Stimulated activated CD4-positive, alpha-beta T cell treated with anti-CD3 and anti-CD28 coated beads, Interleukin-4, amount 100 ng/mL, for 1 hour (primary cell): ENCODE data around the gene KLF17.
"Not testable (repeated sequence)": the region's sequence is repeated elsewhere in the genome, so short reads cannot be mapped to it uniquely, and the experiment has no call there.

Source experiments
- DNase-seq: peaks from one replicate; pipeline ENCODE4 v3.0.0-alpha.2; 2020

KLF17 gene

DNA sequence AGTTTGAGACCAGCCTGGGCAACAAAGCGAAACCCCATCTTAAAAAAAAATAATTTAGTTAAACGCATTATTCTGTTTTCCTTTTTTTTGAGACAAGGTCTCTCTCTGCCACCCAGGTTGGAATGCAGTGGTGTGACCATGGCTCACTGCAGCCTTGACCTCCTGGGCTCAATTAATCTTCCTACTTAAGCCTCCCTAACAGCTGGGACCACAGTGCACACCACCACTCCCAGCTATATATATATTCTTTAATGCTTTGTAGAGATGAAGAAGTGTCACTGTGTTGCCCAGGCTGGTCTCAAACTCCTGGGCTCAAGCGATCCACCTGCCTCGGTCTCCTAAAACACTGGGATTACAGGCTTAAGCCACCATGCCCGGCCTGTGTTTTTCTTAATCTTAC, 7.7 kb upstream of the KLF17 start:
- DNase-seq: no peak

DNA sequence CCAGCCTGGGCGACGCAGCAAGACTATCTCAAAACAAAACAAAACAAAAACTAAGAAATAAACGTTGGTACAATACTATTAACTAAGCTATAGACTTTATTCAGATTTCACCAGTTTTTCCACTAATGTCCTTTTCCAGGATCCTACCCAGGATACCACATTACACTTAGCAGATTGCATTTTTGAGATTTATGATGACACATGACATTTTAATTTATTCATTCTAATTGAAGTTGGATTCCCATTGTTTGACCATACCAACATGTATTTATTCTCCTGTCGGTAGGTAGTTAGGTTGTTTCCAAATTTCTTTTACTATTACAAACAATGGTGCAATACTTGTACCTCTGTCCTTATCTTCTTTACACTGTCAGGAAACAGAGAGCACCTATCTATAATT, 6.8 kb upstream of the KLF17 start:
- no peak for DNase-seq

DNA sequence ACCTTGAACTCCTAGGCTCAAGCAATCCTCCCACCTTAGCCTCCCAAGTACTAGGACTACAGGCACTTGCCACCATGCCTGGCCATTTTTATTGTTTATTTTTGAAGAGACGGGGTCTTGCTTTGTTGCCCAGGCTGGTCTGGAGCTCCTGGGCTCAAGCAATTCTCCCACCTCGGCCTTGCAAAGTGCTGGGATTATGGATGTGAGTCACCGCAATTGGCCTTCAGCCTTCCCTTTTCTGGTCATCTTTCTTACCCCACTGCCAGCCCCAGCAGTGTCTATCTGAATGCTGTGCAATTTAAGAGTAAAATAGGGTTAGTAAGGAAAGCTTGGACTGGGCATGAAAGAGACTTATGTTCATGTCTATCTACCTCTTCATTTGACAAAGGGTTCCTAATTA, 6.1 kb upstream of the KLF17 start:
- DNase-seq: no peak

GRCh38 chr1:44113095-44113609, 5.5 kb upstream of the KLF17 start:
- DNase-seq: no peak

- no peak for DNase-seq
Measured at GRCh38 chr1:44114098-44114497, 4.5 kb upstream of the KLF17 start.

DNA sequence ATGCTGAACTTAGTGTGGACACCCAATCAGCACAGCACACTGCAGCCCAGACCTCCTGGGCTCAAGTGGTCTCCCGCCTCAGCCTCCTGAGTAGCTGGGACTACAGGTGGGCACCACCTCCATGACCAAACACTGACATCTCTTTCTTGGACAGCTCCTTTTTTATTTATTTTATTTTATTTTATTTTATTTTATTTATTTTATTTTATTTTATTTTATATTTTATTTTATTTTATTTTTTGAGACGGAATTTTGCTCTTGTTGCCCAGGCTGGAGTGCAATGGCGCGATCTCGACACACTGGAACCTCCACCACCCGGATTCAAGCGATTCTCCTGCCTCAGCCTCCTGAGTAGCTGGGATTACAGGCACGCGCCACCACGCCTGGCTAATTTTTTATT, 1.3 kb upstream of the KLF17 start:
- DNase-seq: not testable (repeated sequence)

- no peak for DNase-seq
Measured at GRCh38 chr1:44119525-44119924, 904 bp downstream of the KLF17 start.

DNA sequence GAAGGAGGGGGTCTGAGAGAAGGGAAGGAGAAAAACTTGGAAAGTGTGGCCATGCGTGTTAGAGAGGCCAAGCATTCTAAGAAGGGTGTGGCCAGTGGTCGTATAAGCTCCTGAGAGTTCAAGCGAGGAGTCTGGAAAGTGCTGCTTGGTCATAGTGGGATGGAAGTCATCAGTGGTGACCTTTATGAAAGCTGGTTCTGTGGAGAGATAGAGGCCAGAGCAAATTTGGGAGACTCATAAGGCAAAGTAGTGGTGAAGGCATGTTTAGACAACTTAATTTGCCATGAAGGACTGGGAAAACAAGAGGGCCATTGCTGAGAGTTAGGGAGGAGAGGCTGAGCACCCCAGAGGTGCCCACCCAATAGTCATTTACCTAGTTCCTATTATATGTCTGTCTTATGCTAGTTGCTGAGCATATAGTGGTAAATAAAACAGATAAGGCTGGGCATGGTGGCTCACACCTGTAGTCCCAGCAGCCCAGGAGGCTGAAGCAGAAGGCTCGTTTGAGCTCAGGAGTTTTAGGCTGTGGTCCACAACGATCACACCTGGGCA, 1.9 kb downstream of the KLF17 start:
- no peak for DNase-seq

DNA sequence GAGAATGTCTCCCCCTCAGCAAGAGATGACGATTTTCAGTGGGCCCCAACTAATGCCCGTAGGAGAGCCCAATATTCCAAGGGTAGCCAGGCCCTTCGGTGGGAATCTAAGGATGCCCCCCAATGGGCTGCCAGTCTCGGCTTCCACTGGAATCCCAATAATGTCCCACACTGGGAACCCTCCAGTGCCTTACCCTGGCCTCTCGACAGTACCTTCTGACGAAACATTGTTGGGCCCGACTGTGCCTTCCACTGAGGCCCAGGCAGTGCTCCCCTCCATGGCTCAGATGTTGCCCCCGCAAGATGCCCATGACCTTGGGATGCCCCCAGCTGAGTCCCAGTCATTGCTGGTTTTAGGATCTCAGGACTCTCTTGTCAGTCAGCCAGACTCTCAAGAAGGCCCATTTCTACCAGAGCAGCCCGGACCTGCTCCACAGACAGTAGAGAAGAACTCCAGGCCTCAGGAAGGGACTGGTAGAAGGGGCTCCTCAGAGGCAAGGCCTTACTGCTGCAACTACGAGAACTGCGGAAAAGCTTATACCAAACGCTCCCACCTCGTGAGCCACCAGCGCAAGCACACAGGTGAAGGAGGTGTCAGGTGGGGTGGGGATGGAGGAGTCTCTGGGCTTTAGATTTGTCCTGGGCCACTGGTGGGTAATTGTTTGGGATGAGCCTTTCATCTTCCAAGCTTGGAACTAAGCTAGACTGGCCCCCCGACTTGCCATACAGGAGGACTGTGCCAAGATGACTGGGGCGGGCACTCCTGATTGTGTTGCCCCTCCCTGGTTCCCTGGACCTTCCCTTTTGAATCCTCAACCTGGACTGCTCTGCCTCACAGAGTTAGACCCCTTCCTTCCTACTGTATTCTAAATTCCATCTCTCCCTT, 11.2 kb downstream of the KLF17 start:
- no peak for DNase-seq

DNA sequence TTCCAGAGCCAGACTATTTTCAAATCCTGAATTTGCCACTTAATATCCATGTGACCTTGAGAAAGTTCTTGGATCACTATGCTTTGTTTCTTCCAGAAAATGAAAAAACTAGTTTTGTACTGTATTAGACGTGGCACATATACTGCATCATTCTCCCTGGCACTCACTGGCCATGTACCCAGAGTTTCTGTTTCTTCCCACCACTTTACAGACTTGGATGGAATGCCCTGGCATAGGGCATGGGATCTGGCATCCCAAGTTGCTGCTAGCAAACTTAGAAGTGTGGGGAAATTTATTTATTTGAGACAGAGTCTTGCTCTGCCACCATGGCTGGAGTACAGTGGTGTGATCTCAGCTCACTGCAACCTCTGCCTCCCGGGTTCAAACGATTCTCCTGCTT, 12.8 kb downstream of the KLF17 start:
- no peak for DNase-seq

- no peak for DNase-seq
Measured at GRCh38 chr1:44134071-44134920, 15.7 kb downstream of the KLF17 start.

GRCh38 chr1:44135886-44136285, 17.3 kb downstream of the KLF17 start:
- DNase-seq: no peak

DNA sequence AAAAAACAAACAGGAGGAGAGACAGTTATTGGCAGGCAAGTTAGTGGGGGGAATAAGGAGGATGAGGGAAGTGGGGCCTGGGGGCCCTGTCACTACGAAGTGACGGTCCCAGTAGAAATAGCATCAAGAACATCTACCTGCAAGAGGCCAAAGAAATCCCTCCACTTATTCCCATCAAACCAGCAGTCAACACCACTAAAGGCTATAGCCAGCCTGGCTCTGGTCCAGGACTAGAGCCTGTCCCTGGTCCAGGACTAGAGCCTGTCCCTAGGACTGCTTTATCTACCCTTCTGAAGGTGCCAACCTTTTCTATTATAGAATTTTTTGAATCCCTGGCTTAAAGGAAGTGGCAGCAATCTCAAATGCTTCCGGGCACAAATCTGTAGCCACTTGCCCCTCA, 19.6 kb downstream of the KLF17 start:
- DNase-seq: no peak

DNA sequence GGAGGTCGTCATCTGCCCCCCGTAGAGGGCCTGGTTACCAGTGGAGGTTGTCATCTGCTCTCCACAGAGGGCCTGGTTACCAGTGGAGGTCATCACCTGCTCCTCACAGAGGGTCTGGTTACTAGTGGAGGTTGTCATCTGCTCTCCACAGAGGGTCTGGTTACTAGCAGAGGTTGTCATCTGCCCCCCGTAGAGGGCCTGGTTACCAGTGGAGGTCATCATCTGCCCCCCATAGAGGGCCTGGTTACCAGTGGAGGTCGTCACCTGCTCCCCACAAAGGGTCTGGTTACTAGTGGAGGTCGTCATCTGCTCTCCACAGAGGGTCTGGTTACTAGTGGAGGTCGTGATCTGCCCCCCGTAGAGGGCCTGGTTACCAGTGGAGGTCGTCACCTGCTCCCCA, 20.9 kb downstream of the KLF17 start:
- DNase-seq: not testable (repeated sequence)

- no peak for DNase-seq
Measured at GRCh38 chr1:44141531-44141930, 22.9 kb downstream of the KLF17 start, which contains the start of gene KLF18. KLF18 (minus strand) TSS chr1:44141631; CDS start chr1:44141631, 0 bp downstream.

DNA sequence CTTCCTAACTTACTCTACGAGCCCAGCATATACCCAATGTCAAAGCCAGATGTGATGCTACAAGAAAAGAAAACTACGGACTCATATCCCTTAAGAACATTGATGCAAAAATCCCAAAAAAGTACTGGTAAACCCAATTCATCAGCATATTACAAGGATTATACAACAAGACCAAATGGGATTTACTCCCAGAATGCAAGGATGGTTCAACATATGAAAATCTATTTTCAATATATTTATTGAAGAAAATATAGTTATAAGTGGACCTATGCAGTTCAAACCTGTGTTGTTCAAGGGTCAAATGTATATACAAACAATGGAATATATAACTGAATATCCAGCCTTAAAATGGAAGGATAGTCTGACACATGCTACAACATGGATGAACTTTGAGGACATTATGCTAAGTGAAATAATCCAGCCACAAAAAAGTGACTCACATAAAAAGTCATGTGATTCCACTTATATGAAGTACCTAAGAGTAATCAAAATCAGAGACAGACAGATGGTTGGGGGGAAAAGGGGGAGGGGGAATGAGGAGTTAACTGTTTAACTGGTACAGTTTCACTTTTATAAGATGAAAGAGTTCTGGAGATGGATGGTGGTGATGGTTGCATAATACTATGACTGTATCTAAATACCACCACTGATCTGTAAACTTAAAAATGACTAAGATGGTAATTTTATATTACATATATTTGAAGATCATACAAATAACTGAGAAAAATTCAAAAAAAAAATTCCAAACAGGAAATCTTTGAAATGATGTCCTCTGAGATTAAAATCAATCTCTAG, 26.5 kb downstream of the KLF17 start:
- no peak for DNase-seq

GRCh38 chr1:44146536-44147361, 28.1 kb downstream of the KLF17 start:
- no peak for DNase-seq

DNA sequence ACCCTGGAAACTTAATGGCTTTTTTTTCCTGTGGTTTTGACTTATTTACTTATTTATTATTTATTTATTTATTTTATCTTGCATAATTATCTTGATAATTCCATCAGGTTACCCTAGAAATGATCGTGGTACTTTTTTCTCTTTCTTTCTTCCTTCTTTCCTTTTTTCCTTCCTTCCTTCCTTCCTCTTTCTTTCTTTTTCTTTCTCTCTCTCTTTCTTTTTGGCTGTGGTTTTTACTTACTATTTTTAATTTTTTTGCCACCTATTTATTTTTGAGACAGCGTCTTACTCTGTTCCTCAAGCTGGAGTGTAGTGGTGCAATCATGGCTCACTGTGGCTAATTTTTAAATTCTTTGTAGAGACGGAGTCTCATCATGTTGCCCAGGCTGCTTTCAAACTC, 29.0 kb downstream of the KLF17 start:
- no peak for DNase-seq

DNA sequence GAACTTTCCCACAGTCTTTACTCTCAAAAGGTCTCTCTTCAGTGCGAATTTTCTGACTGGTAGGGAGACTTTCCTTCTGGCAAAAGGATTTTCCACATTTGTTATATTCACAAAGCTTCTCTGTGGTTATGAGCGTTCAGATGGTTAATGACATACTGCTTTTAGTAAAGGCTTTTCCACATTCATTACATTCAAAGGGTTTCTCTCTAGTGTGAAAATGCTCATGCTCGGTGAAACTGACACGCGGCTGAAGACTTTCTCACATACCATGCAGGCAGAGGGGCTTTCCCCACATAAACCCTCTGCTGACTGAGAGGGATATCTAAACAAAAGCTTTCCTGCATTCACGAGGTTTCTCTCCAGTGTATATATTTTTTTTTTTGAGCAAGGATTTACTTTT, 32.7 kb downstream of the KLF17 start:
- DNase-seq: no peak

- DNase-seq: no peak
Measured at GRCh38 chr1:44151808-44152207, 33.2 kb downstream of the KLF17 start.

DNA sequence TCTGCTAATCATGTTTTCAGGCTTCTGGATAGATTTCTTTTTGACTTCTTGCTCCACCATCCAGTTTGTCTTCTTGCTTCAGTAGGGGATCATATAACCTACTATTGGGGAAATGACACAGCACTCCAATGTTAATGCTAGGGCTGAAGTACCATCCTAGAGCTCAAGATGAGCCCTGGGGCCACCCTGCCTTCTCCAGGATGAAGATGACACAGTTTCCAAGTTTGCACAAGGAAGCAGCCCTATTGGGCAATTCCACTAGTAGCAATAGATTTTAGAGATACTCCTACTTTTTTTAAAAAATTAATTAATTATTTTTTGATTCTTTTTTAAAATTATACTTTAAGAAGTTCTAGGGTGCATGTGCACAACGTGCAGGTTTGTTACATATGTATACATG, 34.1 kb downstream of the KLF17 start:
- no peak for DNase-seq

- DNase-seq: no peak
Measured at GRCh38 chr1:44154049-44154448, 35.4 kb downstream of the KLF17 start.
